Cardiac muscle cell (in vitro differentiated cells and primary cell): ENCODE data around the gene ELOVL5. TPM values are rescaled to one million over a fixed set of nuclear protein-coding genes. Genes with fewer than 3 reads are reported as not detected.

Source experiments
- DNase-seq, 2 donors: peaks; one replicate each; pipeline versions ENCODE4 v3.0.0 to v3.0.0-alpha.2; 2010 to 2017; ENCODE audit warnings: low read depth in 1 of 2, low spot score in 1 of 2
- H3K27ac ChIP-seq: fragments of 200-600 bp; sonication (generic); 2 replicates; pipeline ENCODE4 v1.5.1; 2016
- H3K27me3 ChIP-seq: fragments of 200-600 bp; sonication (generic); 2 replicates; pipeline ENCODE4 v1.6.0; 2016; ENCODE audit warnings: control low read depth
- H3K36me3 ChIP-seq: fragments of 200-600 bp; sonication (generic); 2 replicates; pipeline ENCODE4 v1.5.1; 2016; ENCODE audit warnings: control low read depth
- H3K4me1 ChIP-seq: fragments of 200-600 bp; sonication (generic); 2 replicates; pipeline ENCODE4 v1.8.1; 2017; ENCODE audit warnings: low read depth, mild to moderate bottlenecking, mixed run types
- H3K4me3 ChIP-seq: fragments of 200-600 bp; sonication (generic); 2 replicates; pipeline ENCODE4 v1.5.1; 2016; ENCODE audit warnings: mild to moderate bottlenecking
- H3K9me3 ChIP-seq: fragments of 200-600 bp; sonication (generic); 2 replicates; pipeline ENCODE4 v1.5.1; 2017; ENCODE audit warnings: low read depth, mild to moderate bottlenecking, control low read depth
- CTCF ChIP-seq: IDR thresholded peaks from 2 replicates; pipeline ENCODE4 v1.5.1; 2012; ENCODE audit warnings: low read depth, mild to moderate bottlenecking, low read length
- polyA plus RNA-seq: library from polyadenylated mRNA; unstranded; fragments of >200 nt; fragmentation: Nextera tagmentation; extraction: Ambion mirVana; gene quantifications from 2 replicates; pipeline ENCODE4 v1.2.1, GENCODE V29; 2016
- total RNA-seq: library from RNA; depleted of rRNA; stranded (reverse); fragments of >200 nt; gene quantifications from 2 replicates; pipeline ENCODE4 v1.2.3, GENCODE V29; 2016

The ELOVL5 gene
- total RNA-seq = 37.2 and 39.4 TPM in 2 replicates
- polyA plus RNA-seq = 50.1 and 54.1 TPM in 2 replicates

GRCh38 chr6:53348371-53349208, at the start of gene ELOVL5:
Gene ELOVL5, minus strand, starts transcription at chr6:53348950. Its CDS starts 53,251 bp downstream, at chr6:53295699.
- Histone ChIP-seq H3K36me3 (no peaks in the 10 kb centered on the region), H3K27ac (peak within 1 kb of the TSS; percentile 96), H3K27me3 (no peaks in the 10 kb centered on the region), H3K4me1 (peaks cover 9% of the 10 kb centered on the region), H3K4me3 (peak within 1 kb of the TSS; percentile 97), H3K9me3 (no peaks in the 10 kb centered on the region)
- peak; percentile 94 to 100 for DNase-seq
- TF ChIP-seq CTCF = no peak

GRCh38 chr6:53397283-53397682, 48.5 kb upstream of the ELOVL5 start:
- Histone ChIP-seq H3K27ac (no peak overlapping the region), H3K4me1 (no peaks in the 10 kb centered on the region), H3K36me3 (no peaks in the 10 kb centered on the region), H3K4me3 (no peak overlapping the region), H3K27me3 (no peaks in the 10 kb centered on the region), H3K9me3 (no peaks in the 10 kb centered on the region)
- no peak for DNase-seq
- TF ChIP-seq CTCF = no peak

- TF ChIP-seq CTCF = no peak
- Histone ChIP-seq H3K4me1 (no peaks in the 10 kb centered on the region), H3K4me3 (no peak overlapping the region), H3K36me3 (no peaks in the 10 kb centered on the region), H3K9me3 (no peaks in the 10 kb centered on the region), H3K27me3 (no peaks in the 10 kb centered on the region), H3K27ac (no peak overlapping the region)
- DNase-seq = no peak
Observed at GRCh38 chr6:53395986-53396385, 47.2 kb upstream of the ELOVL5 start.

- no peaks in the 10 kb centered on the region for H3K4me1 ChIP-seq
- no peaks in the 10 kb centered on the region for H3K36me3 ChIP-seq
- no peak overlapping the region for H3K27ac ChIP-seq
- no peak for TF ChIP-seq CTCF
- H3K27me3 ChIP-seq = no peaks in the 10 kb centered on the region
- no peak overlapping the region for H3K4me3 ChIP-seq
- no peak for DNase-seq
- H3K9me3 ChIP-seq = no peaks in the 10 kb centered on the region
Observed at GRCh38 chr6:53394704-53395103, 46.0 kb upstream of the ELOVL5 start.

- peak in 1 of 2 donors; percentile 25 for DNase-seq
- Histone ChIP-seq H3K36me3 (no peaks in the 10 kb centered on the region), H3K4me3 (no peak overlapping the region), H3K27ac (no peak overlapping the region), H3K9me3 (no peaks in the 10 kb centered on the region), H3K27me3 (no peaks in the 10 kb centered on the region), H3K4me1 (no peaks in the 10 kb centered on the region)
- TF ChIP-seq CTCF = no peak
Observed at GRCh38 chr6:53391170-53391569, 42.4 kb upstream of the ELOVL5 start.
